Activated naive CD4-positive, alpha-beta T cell treated with Interleukin-2 at 50 U/mL for 16 hours (primary cell): ENCODE measurements around the gene KIF1A.
"Not testable (repeated sequence)": the region's sequence is repeated elsewhere in the genome, so short reads cannot be mapped to it uniquely, and the experiment has no call there.

Source experiments
- DNase-seq: peaks from one replicate; pipeline ENCODE4 v3.0.0-alpha.2; 2020

The KIF1A gene

GRCh38 chr2:240847817-240848216 lies 27.8 kb upstream of the KIF1A start:
- DNase-seq, result no peak

- DNase-seq, result no peak
Observed at GRCh38 chr2:240846873-240847595, 27.0 kb upstream of the KIF1A start.

DNA sequence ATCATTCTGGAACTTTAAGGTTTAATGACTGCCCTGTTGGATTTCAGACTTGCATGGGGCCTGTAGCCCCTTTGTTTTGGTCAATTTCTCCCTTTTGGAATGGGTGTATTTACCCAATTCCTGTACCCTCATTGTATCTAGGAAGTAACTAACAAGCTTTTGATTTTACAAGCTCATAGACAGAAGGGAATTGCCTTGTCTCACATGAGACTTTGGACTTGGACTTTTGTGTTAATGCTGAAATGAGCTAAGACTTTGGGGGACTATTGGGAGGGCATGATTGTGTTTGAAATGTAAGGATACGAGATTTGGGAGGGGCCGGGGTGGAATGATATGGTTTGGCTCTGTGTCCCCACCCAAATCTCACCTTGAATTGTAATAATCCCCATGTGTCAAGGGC lies 26.3 kb upstream of the KIF1A start:
- not testable (repeated sequence) for DNase-seq

- no peak for DNase-seq
Observed at GRCh38 chr2:240840435-240841060, 20.5 kb upstream of the KIF1A start.

DNA sequence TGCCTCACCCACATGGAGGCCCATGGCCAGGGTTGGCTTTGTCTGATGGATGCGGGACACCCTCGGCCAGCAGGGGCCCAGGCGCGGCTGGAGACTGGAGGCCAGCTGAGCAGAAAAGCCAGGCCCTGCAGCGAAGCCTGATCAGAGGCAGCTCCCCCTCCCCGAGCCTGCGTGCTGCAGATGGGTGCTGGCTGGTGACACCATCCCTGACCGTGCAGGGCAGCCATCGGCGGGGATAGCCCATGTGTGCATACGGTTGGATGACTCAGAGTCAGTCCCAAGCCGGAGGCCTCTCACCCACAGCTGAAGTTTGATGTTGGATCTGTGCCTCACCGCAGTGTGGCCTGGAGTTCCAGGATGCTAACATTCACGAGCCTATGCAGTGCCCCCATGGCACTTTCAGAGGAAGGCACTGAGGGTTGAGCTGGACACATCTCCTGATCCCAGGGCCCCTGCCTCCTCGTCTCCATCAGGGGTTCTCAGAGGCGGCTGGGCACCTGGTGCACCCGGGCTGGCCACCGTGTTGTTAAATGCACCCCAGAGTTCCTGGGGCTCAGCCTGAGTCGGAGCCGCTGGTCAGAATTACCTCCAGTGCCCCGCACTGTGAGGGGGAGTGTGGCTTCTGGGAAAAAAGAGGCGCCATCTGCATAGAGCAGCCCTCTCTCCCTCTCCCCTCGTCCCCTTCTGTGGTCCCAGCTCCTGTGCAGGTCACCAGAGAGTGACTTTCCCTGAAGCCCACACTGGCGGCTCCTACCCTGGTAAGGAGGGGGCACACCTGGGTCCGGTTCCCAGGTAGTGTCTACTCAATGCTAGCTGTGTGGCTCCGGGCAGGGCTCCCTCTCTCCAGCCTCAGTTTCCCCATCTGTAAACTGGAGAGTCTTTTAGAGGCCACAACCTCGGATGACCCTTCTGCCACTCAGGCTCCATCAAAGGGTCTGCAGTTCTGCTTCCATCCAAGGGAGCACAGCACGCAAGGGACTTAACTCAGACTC lies 19.4 kb upstream of the KIF1A start:
- DNase-seq, result no peak

GRCh38 chr2:240837621-240838020 lies 17.6 kb upstream of the KIF1A start:
- DNase-seq, result no peak

DNA sequence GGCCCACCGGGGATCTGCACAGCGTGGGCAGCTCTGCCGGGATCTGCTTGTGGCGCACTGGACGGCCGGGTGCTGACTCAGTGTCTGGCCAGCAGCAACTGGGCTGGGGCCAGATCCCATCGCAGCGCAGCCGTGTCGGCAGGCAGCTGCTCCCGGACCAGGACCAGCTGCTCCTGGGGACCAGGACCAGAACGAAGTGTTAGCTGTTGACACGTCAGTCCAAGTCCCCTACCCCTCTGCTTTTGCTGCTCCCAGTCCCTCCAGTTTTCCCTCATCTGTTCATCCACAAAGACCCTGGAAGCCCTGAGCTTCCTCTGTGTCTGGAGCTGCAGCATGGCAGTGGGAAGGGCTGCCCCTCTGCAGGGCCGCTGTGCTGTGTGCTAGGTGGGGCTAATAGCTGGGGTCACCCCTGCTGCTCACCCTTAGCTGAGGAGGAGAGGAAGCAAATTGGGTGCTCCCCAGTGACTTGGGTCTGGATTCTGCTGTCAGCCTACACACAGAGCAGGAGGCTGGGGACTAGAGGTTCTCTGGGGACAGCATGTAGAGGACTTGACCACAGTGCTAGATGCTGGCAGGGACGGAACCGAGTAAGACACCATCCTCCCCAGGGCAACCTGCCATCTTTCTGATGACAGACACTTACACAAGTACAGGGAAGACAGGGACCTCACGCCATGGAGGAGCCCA lies 16.9 kb upstream of the KIF1A start:
- DNase-seq, result no peak

DNA sequence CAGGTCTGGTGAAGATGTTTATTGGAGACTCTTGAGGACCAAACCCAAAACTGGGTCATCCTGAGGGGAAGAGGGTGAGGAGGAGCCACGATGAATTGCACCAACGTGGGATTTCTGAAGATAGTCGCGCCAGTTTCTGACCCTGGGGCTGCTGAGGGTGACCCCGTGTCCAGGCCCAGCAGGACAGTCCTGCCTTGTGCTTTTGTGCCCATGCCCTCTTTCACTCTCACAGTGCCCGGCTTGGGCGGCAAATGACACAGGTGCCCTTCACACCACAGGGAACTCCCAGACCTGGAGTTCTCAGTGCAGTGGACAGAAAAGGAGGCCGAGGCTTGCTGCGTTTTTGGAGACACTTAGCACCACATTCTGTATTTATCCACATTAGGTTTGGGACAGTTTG lies 15.5 kb upstream of the KIF1A start:
- DNase-seq, result no peak

DNA sequence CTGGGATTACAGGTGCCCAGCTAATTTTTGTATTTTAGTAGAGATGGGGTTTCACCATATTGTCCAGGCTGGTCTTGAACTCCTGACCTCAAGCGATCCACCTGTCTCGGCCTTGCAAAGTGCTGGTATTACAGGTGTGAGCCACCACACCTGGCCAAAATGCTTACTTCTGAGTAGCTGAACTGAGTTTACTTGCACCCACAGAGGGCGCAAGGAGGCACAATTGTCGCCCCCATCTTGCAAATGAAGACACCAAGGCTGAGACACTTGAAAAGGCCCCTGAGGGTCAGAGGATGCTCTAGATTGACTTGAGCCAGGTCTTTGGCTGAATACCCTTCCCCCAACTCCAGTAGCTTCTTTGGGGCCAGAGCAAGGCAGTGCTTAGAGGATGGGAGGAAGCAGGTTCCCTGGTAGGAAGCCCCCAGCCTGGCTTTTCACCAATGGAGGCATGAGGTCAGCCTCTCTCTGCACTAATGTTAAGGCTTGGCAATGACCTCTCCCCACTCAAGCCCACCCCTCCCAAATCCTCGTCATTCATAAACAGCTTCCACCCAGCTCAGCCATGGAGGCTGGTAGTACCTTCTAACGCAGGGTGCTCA lies 14.5 kb upstream of the KIF1A start:
- no peak for DNase-seq

DNA sequence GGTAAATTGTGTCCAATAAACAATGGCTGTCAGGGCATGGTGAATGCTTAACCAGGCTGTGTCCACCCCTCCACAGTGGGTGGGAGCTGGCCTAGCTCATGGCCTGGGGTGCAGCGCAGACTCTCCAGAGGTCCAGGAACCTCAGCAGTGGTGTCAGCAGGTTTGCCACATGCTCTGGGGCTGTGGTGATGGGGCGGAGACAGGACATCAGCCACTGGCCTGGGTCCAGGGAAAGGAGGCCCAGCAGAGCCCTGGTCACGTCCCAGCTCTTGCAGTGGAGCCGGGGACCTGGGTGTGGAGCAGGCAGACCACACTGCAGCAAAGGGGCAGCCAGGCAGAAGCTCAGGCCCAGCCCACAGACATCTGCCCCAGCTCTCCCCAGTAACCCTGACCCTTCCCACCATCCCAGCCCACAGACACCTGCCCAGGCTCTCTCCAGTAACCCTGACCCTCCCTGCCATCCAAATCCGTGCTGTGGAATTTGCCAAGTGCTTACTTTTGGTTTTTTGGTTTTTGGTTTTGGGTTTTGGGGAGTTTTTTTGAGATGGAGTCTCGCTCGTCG lies 13.8 kb upstream of the KIF1A start:
- DNase-seq, result no peak

GRCh38 chr2:240832921-240833494 lies 13.0 kb upstream of the KIF1A start:
- no peak for DNase-seq

DNA sequence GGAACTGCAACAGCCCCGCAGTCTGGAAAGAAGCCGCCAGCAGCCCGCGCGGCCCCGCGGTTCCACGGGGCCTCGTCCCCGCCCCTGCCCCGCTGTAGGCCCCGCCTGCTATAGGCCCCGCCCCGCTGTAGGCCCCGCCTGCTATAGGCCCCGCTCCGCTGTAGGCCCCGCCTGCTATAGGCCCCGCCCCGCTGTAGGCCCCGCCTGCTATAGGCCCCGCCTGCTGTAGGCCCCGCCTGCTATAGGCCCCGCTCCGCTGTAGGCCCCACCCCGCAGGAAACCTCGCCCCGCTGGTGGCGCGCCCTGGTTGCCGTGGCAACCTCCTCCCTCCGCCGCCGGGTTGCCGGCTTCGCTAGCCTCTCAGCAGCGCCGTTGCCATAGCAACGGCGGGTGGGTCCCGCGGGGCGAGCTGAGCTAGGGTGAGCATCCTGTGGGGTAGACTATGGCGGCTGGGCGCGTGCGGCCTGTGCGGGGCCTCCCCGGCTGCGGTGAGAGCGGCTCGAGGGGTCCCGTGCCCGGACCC lies 12.2 kb upstream of the KIF1A start:
- peak; percentile 96 for DNase-seq

GRCh38 chr2:240831594-240832204 lies 11.7 kb upstream of the KIF1A start:
- DNase-seq, result no peak

- no peak for DNase-seq
Observed at GRCh38 chr2:240825476-240825875, 5.5 kb upstream of the KIF1A start.

DNA sequence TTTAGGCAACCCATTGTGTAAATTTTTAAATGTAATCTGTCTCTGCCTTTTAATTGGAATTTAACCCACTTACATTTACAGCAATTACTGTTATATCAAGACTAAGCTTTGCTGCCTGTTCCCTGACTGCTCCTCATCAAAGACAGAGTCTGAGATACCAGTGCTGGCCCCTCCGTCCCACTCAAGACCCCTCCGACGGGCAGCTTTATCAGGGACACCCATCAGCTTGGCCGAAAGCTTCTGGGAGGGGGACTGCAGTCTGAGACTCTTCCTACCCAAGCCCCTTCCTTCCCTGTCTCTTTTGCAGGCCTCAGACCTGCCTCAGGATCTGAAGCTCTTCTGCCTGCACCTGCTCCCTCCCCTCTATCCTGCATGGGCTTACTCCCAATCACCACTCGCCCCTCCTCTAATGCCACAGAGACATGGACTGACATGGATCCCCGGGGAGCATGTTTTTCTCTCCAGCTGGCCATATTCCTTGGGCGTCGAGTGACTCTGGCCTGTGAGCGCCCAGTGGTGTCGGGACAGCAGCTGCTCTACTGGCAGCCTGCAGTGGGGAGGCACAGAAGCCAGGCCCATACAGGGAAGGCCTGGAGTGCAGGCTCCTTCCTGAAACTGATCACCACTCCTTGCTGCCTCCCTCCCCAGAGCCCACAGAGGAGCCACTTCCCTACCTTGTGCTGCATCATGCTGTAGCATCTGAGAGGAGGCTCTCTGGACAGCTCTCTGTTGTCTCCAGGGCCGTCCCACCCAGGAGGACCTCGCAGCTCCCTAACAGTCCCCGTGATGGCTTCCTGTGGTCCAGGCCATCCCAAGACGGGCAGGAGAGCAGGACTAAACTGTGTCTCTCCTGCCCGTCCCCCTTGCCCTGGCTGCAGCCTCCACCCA lies 3.7 kb upstream of the KIF1A start:
- no peak for DNase-seq

- no peak for DNase-seq
Observed at GRCh38 chr2:240822280-240822847, 2.3 kb upstream of the KIF1A start.

GRCh38 chr2:240821429-240821778 lies 1.4 kb upstream of the KIF1A start:
- DNase-seq, result no peak

- DNase-seq, result peak; percentile 34
Observed at GRCh38 chr2:240820607-240821428, 799 bp upstream of the KIF1A start.
